ENCODE results near the gene ESRRA. TPM values are rescaled to one million over a fixed set of nuclear protein-coding genes. Genes with fewer than 3 reads are reported as not detected.

The ESRRA gene
- total and polyA plus RNA-seq, 4 donors, result 8.3 to 28.0 (median 21.5) TPM

- DNase-seq (ENCODE audit: low read depth in 4 of 6, low spot score in 6 of 6), result peak in 2 of 6 donors; percentile 77 to 82
- Histone ChIP-seq H3K4me1 (ENCODE audit: control insufficient read depth, insufficient read depth, low read length) (peaks cover 50% of the 10 kb centered on the region), H3K27me3 (ENCODE audit: control insufficient read depth, insufficient read depth, low read length) (peaks cover 51% of the 10 kb centered on the region), H3K36me3 (ENCODE audit: control insufficient read depth, insufficient read depth, low read length) (peaks cover 29% of the 10 kb centered on the region), H3K27ac (ENCODE audit: low read depth, low read length) (no peak overlapping the region), H3K9me3 (ENCODE audit: control insufficient read depth, insufficient read depth, low read length) (no peaks in the 10 kb centered on the region), H3K4me3 (ENCODE audit: low read depth, low read length) (peak overlapping the region; percentile 20)
- WGBS (ENCODE audit: insufficient coverage), result under 1% methylated on average over 96 of the region's 96 CpGs
Observed at GRCh38 chr11:64291752-64292459, 13.4 kb upstream of the ESRRA start.

- no peak overlapping the region for H3K27ac ChIP-seq (ENCODE audit: low read depth, low read length)
- 23% methylated on average over 30 of the region's 42 CpGs for WGBS (ENCODE audit: insufficient coverage)
- peaks cover 48% of the 10 kb centered on the region for H3K4me1 ChIP-seq (ENCODE audit: control insufficient read depth, insufficient read depth, low read length)
- DNase-seq (ENCODE audit: low read depth in 4 of 6, low spot score in 6 of 6), result peak in 1 of 6 donors; percentile 25
- H3K36me3 ChIP-seq (ENCODE audit: control insufficient read depth, insufficient read depth, low read length), result peaks cover 25% of the 10 kb centered on the region
- peak overlapping the region; percentile 20 for H3K4me3 ChIP-seq (ENCODE audit: low read depth, low read length)
- H3K9me3 ChIP-seq (ENCODE audit: control insufficient read depth, insufficient read depth, low read length), result no peaks in the 10 kb centered on the region
- H3K27me3 ChIP-seq (ENCODE audit: control insufficient read depth, insufficient read depth, low read length), result peaks cover 59% of the 10 kb centered on the region
Observed at GRCh38 chr11:64292460-64293254, 12.7 kb upstream of the ESRRA start.

GRCh38 chr11:64294774-64295173, 10.6 kb upstream of the ESRRA start:
- WGBS (ENCODE audit: insufficient coverage), result 54% methylated on average over 2 of the region's 3 CpGs
- H3K27ac ChIP-seq (ENCODE audit: low read depth, low read length), result no peak overlapping the region
- peaks cover 80% of the 10 kb centered on the region for H3K27me3 ChIP-seq (ENCODE audit: control insufficient read depth, insufficient read depth, low read length)
- peak in 1 of 6 donors; percentile 32 for DNase-seq (ENCODE audit: low read depth in 4 of 6, low spot score in 6 of 6)
- no peaks in the 10 kb centered on the region for H3K9me3 ChIP-seq (ENCODE audit: control insufficient read depth, insufficient read depth, low read length)
- H3K4me3 ChIP-seq (ENCODE audit: low read depth, low read length), result no peak overlapping the region
- peaks cover 57% of the 10 kb centered on the region for H3K4me1 ChIP-seq (ENCODE audit: control insufficient read depth, insufficient read depth, low read length)
- H3K36me3 ChIP-seq (ENCODE audit: control insufficient read depth, insufficient read depth, low read length), result peaks cover 10% of the 10 kb centered on the region

GRCh38 chr11:64295760-64296159, 9.6 kb upstream of the ESRRA start:
- peaks cover 10% of the 10 kb centered on the region for H3K36me3 ChIP-seq (ENCODE audit: control insufficient read depth, insufficient read depth, low read length)
- no peak overlapping the region for H3K4me3 ChIP-seq (ENCODE audit: low read depth, low read length)
- no peak overlapping the region for H3K27ac ChIP-seq (ENCODE audit: low read depth, low read length)
- peaks cover 65% of the 10 kb centered on the region for H3K4me1 ChIP-seq (ENCODE audit: control insufficient read depth, insufficient read depth, low read length)
- peaks cover 83% of the 10 kb centered on the region for H3K27me3 ChIP-seq (ENCODE audit: control insufficient read depth, insufficient read depth, low read length)
- WGBS (ENCODE audit: insufficient coverage), result no CpG with 5 or more reads among the region's 4 CpGs
- no peak for DNase-seq (ENCODE audit: low read depth in 4 of 6, low spot score in 6 of 6)
- H3K9me3 ChIP-seq (ENCODE audit: control insufficient read depth, insufficient read depth, low read length), result no peaks in the 10 kb centered on the region

GRCh38 chr11:64296236-64296635, 9.1 kb upstream of the ESRRA start:
- no peak overlapping the region for H3K27ac ChIP-seq (ENCODE audit: low read depth, low read length)
- no peak overlapping the region for H3K4me3 ChIP-seq (ENCODE audit: low read depth, low read length)
- peaks cover 65% of the 10 kb centered on the region for H3K4me1 ChIP-seq (ENCODE audit: control insufficient read depth, insufficient read depth, low read length)
- H3K27me3 ChIP-seq (ENCODE audit: control insufficient read depth, insufficient read depth, low read length), result peaks cover 82% of the 10 kb centered on the region
- no peak for DNase-seq (ENCODE audit: low read depth in 4 of 6, low spot score in 6 of 6)
- H3K36me3 ChIP-seq (ENCODE audit: control insufficient read depth, insufficient read depth, low read length), result peaks cover 8% of the 10 kb centered on the region
- 33% methylated on average over 1 of the region's 1 CpG for WGBS (ENCODE audit: insufficient coverage)
- H3K9me3 ChIP-seq (ENCODE audit: control insufficient read depth, insufficient read depth, low read length), result no peaks in the 10 kb centered on the region

GRCh38 chr11:64296830-64297698, 8.3 kb upstream of the ESRRA start:
- WGBS (ENCODE audit: insufficient coverage), result 23% methylated on average over 28 of the region's 34 CpGs
- Histone ChIP-seq H3K4me1 (ENCODE audit: control insufficient read depth, insufficient read depth, low read length) (peaks cover 68% of the 10 kb centered on the region), H3K27me3 (ENCODE audit: control insufficient read depth, insufficient read depth, low read length) (peaks cover 89% of the 10 kb centered on the region), H3K27ac (ENCODE audit: low read depth, low read length) (no peak overlapping the region), H3K4me3 (ENCODE audit: low read depth, low read length) (no peak overlapping the region), H3K9me3 (ENCODE audit: control insufficient read depth, insufficient read depth, low read length) (no peaks in the 10 kb centered on the region), H3K36me3 (ENCODE audit: control insufficient read depth, insufficient read depth, low read length) (peaks cover 8% of the 10 kb centered on the region)
- DNase-seq (ENCODE audit: low read depth in 4 of 6, low spot score in 6 of 6), result no peak

DNA sequence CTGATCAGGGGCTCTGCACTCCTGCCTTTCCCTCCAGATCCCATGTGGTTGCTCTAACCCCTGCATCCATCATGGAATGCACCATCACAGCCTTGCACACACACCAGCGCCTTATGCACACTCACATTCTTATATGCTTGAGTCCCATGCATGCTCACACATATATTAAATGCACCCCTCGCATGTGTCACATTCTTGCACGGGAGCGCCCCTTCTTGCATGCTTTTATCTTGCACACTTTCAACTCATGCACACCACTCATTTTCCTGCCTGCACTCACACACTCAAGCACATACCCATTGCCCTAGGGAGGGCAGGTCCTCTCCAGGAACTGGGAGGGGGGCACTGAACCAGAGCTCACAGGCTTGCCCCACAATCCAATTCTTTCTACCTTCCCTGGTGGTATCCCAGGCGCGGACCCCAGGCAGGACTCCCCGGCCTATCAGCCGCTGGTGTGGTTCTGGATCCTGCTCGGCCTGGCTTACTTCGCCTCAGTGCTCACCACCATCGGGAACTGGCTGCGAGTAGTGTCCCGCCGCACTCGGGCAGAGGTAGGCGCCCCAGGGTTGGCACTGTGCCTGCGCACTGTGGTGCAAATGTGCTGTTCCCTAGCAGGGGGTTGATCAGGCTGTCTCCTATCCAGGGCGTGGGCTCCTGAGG, 7.5 kb upstream of the ESRRA start:
- Histone ChIP-seq H3K27me3 (ENCODE audit: control insufficient read depth, insufficient read depth, low read length) (peaks cover 83% of the 10 kb centered on the region), H3K4me1 (ENCODE audit: control insufficient read depth, insufficient read depth, low read length) (peaks cover 62% of the 10 kb centered on the region), H3K9me3 (ENCODE audit: control insufficient read depth, insufficient read depth, low read length) (no peaks in the 10 kb centered on the region), H3K36me3 (ENCODE audit: control insufficient read depth, insufficient read depth, low read length) (peaks cover 8% of the 10 kb centered on the region), H3K4me3 (ENCODE audit: low read depth, low read length) (no peak overlapping the region), H3K27ac (ENCODE audit: low read depth, low read length) (no peak overlapping the region)
- DNase-seq (ENCODE audit: low read depth in 4 of 6, low spot score in 6 of 6), result no peak
- 44% methylated on average over 18 of the region's 18 CpGs for WGBS (ENCODE audit: insufficient coverage)

GRCh38 chr11:64298966-64299846, 6.1 kb upstream of the ESRRA start:
- WGBS (ENCODE audit: insufficient coverage), result 10% methylated on average over 58 of the region's 60 CpGs
- H3K4me3 ChIP-seq (ENCODE audit: low read depth, low read length), result no peak overlapping the region

More at GRCh38 chr11:64298966-64299846, 6.1 kb upstream of the ESRRA start:
- Histone ChIP-seq H3K9me3 (ENCODE audit: control insufficient read depth, insufficient read depth, low read length) (no peaks in the 10 kb centered on the region), H3K4me1 (ENCODE audit: control insufficient read depth, insufficient read depth, low read length) (peaks cover 58% of the 10 kb centered on the region), H3K36me3 (ENCODE audit: control insufficient read depth, insufficient read depth, low read length) (peaks cover 8% of the 10 kb centered on the region), H3K27ac (ENCODE audit: low read depth, low read length) (no peak overlapping the region), H3K27me3 (ENCODE audit: control insufficient read depth, insufficient read depth, low read length) (peaks cover 77% of the 10 kb centered on the region)
- DNase-seq (ENCODE audit: low read depth in 4 of 6, low spot score in 6 of 6), result peak in 2 of 6 donors; percentile 43 to 78

Measured in spinal cord (tissue), 10 donors.